Measurements from ENCODE around the gene RBPJ. TPM values are rescaled to one million over a fixed set of nuclear protein-coding genes. Genes with fewer than 3 reads are reported as not detected.

Gene RBPJ
- total RNA-seq, 2 experiments from 2014 or later: 73.3 to 163 TPM

GRCh38 chr4:26330946-26331345, 10.1 kb downstream of the RBPJ start:
- Mint-ChIP-seq H3K9me3 (ENCODE audit: low read depth) (no peaks in the 10 kb centered on the region), H3K4me3 (no peak overlapping the region), H3K27me3 (no peaks in the 10 kb centered on the region), H3K4me1 (peaks cover 38% of the 10 kb centered on the region), H3K27ac (no peak overlapping the region), H3K36me3 (peaks cover 1% of the 10 kb centered on the region)
- DNase-seq: no peak
- no peak for ATAC-seq
- CTCF ChIA-PET: interaction anchor here (0.8 to 13.6 kb wide), 30 partner anchors 10 to 405 kb away, joined by 3 to 259 read pairs (median 6); partner anchors contain the start of gene RBPJ

GRCh38 chr4:26331380-26331950, 10.7 kb downstream of the RBPJ start:
- Mint-ChIP-seq H3K27ac (no peak overlapping the region), H3K4me3 (no peak overlapping the region), H3K4me1 (peaks cover 40% of the 10 kb centered on the region), H3K36me3 (peaks cover 1% of the 10 kb centered on the region), H3K27me3 (no peaks in the 10 kb centered on the region), H3K9me3 (ENCODE audit: low read depth) (no peaks in the 10 kb centered on the region)
- ATAC-seq (no peak), DNase-seq (no peak)
- CTCF ChIA-PET: interaction anchor here (0.8 to 13.6 kb wide), 16 partner anchors 9 to 405 kb away, joined by 3 to 259 read pairs (median 9); partner anchors contain the start of gene RBPJ

- Mint-ChIP-seq H3K36me3 (no peaks in the 10 kb centered on the region), H3K4me1 (peaks cover 36% of the 10 kb centered on the region), H3K4me3 (no peak overlapping the region), H3K27ac (no peak overlapping the region), H3K9me3 (ENCODE audit: low read depth) (no peaks in the 10 kb centered on the region), H3K27me3 (no peaks in the 10 kb centered on the region)
- no peak for DNase-seq
- no peak for ATAC-seq
- CTCF ChIA-PET: interaction anchor here (13.6 kb wide), 1 partner anchor 77 kb away, joined by 259 read pairs; no protein-coding TSS in a partner anchor
Measured at GRCh38 chr4:26334366-26334765, 13.6 kb downstream of the RBPJ start.

- no peak overlapping the region for H3K27ac Mint-ChIP-seq
Measured at GRCh38 chr4:26337612-26338011, 16.8 kb downstream of the RBPJ start.

GRCh38 chr4:26342328-26343037, 21.7 kb downstream of the RBPJ start:
- Mint-ChIP-seq H3K4me3 (no peak overlapping the region), H3K27ac (no peak overlapping the region), H3K36me3 (peaks cover 5% of the 10 kb centered on the region), H3K4me1 (peaks cover 44% of the 10 kb centered on the region), H3K27me3 (no peaks in the 10 kb centered on the region), H3K9me3 (ENCODE audit: low read depth) (no peaks in the 10 kb centered on the region)
- DNase-seq (no peak), ATAC-seq (peak; percentile 49)
- CTCF ChIA-PET: interaction anchor here (1.8 to 3.7 kb wide), 2 partner anchors 68 to 354 kb away, joined by 8 to 10 read pairs; no protein-coding TSS in a partner anchor

More at GRCh38 chr4:26337612-26338011, 16.8 kb downstream of the RBPJ start:
- Mint-ChIP-seq H3K9me3 (ENCODE audit: low read depth) (no peaks in the 10 kb centered on the region), H3K4me3 (no peak overlapping the region), H3K36me3 (no peaks in the 10 kb centered on the region), H3K4me1 (peaks cover 45% of the 10 kb centered on the region), H3K27me3 (no peaks in the 10 kb centered on the region)
- no peak for ATAC-seq
- no peak for DNase-seq
- CTCF ChIA-PET: interaction anchor here (2.3 kb wide), 1 partner anchor 72 kb away, joined by 7 read pairs; no protein-coding TSS in a partner anchor

- Mint-ChIP-seq H3K4me1 (peaks cover 42% of the 10 kb centered on the region), H3K9me3 (ENCODE audit: low read depth) (no peaks in the 10 kb centered on the region), H3K27ac (no peak overlapping the region), H3K36me3 (peaks cover 7% of the 10 kb centered on the region), H3K27me3 (no peaks in the 10 kb centered on the region), H3K4me3 (no peak overlapping the region)
- CTCF ChIA-PET: interaction anchor here (1.1 to 3.7 kb wide), 3 partner anchors 64 to 355 kb away, joined by 3 to 10 read pairs (median 8); no protein-coding TSS in a partner anchor
- no peak for ATAC-seq
- no peak for DNase-seq
Measured at GRCh38 chr4:26343038-26343398, 22.2 kb downstream of the RBPJ start.

- no peak overlapping the region for H3K4me3 Mint-ChIP-seq
- H3K9me3 Mint-ChIP-seq (ENCODE audit: low read depth): no peaks in the 10 kb centered on the region
- CTCF ChIA-PET: interaction anchor here (0.5 to 5.4 kb wide), 6 partner anchors 14 to 383 kb away, joined by 3 to 24 read pairs (median 3); no protein-coding TSS in a partner anchor
- no peak overlapping the region for H3K27ac Mint-ChIP-seq
- peaks cover 9% of the 10 kb centered on the region for H3K36me3 Mint-ChIP-seq
- DNase-seq (no peak), ATAC-seq (no peak)
- peaks cover 49% of the 10 kb centered on the region for H3K4me1 Mint-ChIP-seq
- H3K27me3 Mint-ChIP-seq: no peaks in the 10 kb centered on the region
Measured at GRCh38 chr4:26344901-26345564, 24.2 kb downstream of the RBPJ start.

- H3K4me1 Mint-ChIP-seq: peaks cover 47% of the 10 kb centered on the region
- no peak for DNase-seq
- H3K36me3 Mint-ChIP-seq: peaks cover 9% of the 10 kb centered on the region
- H3K4me3 Mint-ChIP-seq: no peak overlapping the region
- H3K27ac Mint-ChIP-seq: no peak overlapping the region
- H3K9me3 Mint-ChIP-seq (ENCODE audit: low read depth): no peaks in the 10 kb centered on the region
- no peak for ATAC-seq
- H3K27me3 Mint-ChIP-seq: no peaks in the 10 kb centered on the region
- CTCF ChIA-PET: interaction anchor here (0.5 to 5.4 kb wide), 5 partner anchors 15 to 384 kb away, joined by 3 to 24 read pairs (median 3); no protein-coding TSS in a partner anchor
Measured at GRCh38 chr4:26345565-26345938, 24.7 kb downstream of the RBPJ start.

GRCh38 chr4:26346203-26346620, 25.4 kb downstream of the RBPJ start:
- Mint-ChIP-seq H3K4me1 (peaks cover 46% of the 10 kb centered on the region), H3K27ac (no peak overlapping the region), H3K36me3 (peaks cover 9% of the 10 kb centered on the region), H3K27me3 (no peaks in the 10 kb centered on the region), H3K9me3 (ENCODE audit: low read depth) (no peaks in the 10 kb centered on the region), H3K4me3 (no peak overlapping the region)
- DNase-seq: no peak
- ATAC-seq: no peak
- CTCF ChIA-PET: interaction anchor here (1.3 to 5.4 kb wide), 3 partner anchors 16 to 58 kb away, joined by 3 to 24 read pairs (median 4); no protein-coding TSS in a partner anchor

GRCh38 chr4:26349496-26349895, 28.7 kb downstream of the RBPJ start:
- Mint-ChIP-seq H3K36me3 (peaks cover 9% of the 10 kb centered on the region), H3K4me1 (peaks cover 36% of the 10 kb centered on the region)

GRCh38 chr4:26351685-26352084, 30.9 kb downstream of the RBPJ start:
- CTCF ChIA-PET: interaction anchor here (1.1 to 1.9 kb wide), 5 partner anchors 15 to 59 kb away, joined by 3 to 12 read pairs (median 3); no protein-coding TSS in a partner anchor
- no peaks in the 10 kb centered on the region for H3K27me3 Mint-ChIP-seq
- ATAC-seq (no peak), DNase-seq (no peak)
- peaks cover 31% of the 10 kb centered on the region for H3K4me1 Mint-ChIP-seq
- H3K9me3 Mint-ChIP-seq (ENCODE audit: low read depth): no peaks in the 10 kb centered on the region
- H3K27ac Mint-ChIP-seq: no peak overlapping the region
- no peak overlapping the region for H3K4me3 Mint-ChIP-seq
- peaks cover 9% of the 10 kb centered on the region for H3K36me3 Mint-ChIP-seq

More at GRCh38 chr4:26349496-26349895, 28.7 kb downstream of the RBPJ start:
- Mint-ChIP-seq H3K27me3 (no peaks in the 10 kb centered on the region), H3K4me3 (no peak overlapping the region), H3K9me3 (ENCODE audit: low read depth) (no peaks in the 10 kb centered on the region), H3K27ac (no peak overlapping the region)
- DNase-seq (no peak), ATAC-seq (no peak)
- CTCF ChIA-PET: interaction anchor here (0.9 to 5.4 kb wide), 3 partner anchors 12 to 19 kb away, joined by 3 to 24 read pairs (median 4); no protein-coding TSS in a partner anchor

- no peak overlapping the region for H3K4me3 Mint-ChIP-seq
- H3K27me3 Mint-ChIP-seq: no peaks in the 10 kb centered on the region
- DNase-seq (no peak), ATAC-seq (no peak)
- no peak overlapping the region for H3K27ac Mint-ChIP-seq
- no peaks in the 10 kb centered on the region for H3K36me3 Mint-ChIP-seq
- CTCF ChIA-PET: interaction anchor here (0.7 to 1.6 kb wide), 5 partner anchors 10 to 643 kb away, joined by 3 to 5 read pairs (median 3); no protein-coding TSS in a partner anchor
- H3K9me3 Mint-ChIP-seq (ENCODE audit: low read depth): no peaks in the 10 kb centered on the region
- H3K4me1 Mint-ChIP-seq: peaks cover 19% of the 10 kb centered on the region
Measured at GRCh38 chr4:26354491-26354890, 33.7 kb downstream of the RBPJ start.

Measured in activated CD8-positive, alpha-beta memory T cell treated with anti-CD3 and anti-CD28 coated beads, Interleukin-2, amount 10 ng/mL, durations not matched to agents 7 days and 5 days (primary cell).